Measurements from ENCODE around the gene TBC1D1.
A peak's percentile ranks its signal among the peaks of the same experiment; 100 is the strongest.

Gene TBC1D1

GRCh38 chr4:38114386-38115150, 223.7 kb downstream of the TBC1D1 start:
- no peak overlapping the region for H3K4me3 ChIP-seq (replicated peaks; ENCODE audit: low read depth, low read length)
- no peak for TF ChIP-seq CTCF (IDR thresholded peaks at IDR 0.05; ENCODE audit: low read depth, low read length, missing control alignments)
- no peak for DNase-seq (ENCODE audit: extremely low read depth, low read depth)

- TF ChIP-seq CTCF (IDR thresholded peaks at IDR 0.05; ENCODE audit: low read depth, low read length, missing control alignments) = no peak
- no peak overlapping the region for H3K4me3 ChIP-seq (replicated peaks; ENCODE audit: low read depth, low read length)
- no peak for DNase-seq (ENCODE audit: extremely low read depth, low read depth)
Measured at GRCh38 chr4:38115601-38116000, 224.7 kb downstream of the TBC1D1 start.

- H3K4me3 ChIP-seq (replicated peaks; ENCODE audit: low read depth, low read length) = no peak overlapping the region
- no peak for DNase-seq (ENCODE audit: extremely low read depth, low read depth)
- TF ChIP-seq CTCF (IDR thresholded peaks at IDR 0.05; ENCODE audit: low read depth, low read length, missing control alignments) = no peak
Measured at GRCh38 chr4:38117591-38117990, 226.7 kb downstream of the TBC1D1 start.

- no peak overlapping the region for H3K4me3 ChIP-seq (replicated peaks; ENCODE audit: low read depth, low read length)
- peak; percentile 35 for DNase-seq (ENCODE audit: extremely low read depth, low read depth)
Measured at GRCh38 chr4:38119668-38120385, 228.9 kb downstream of the TBC1D1 start.

GRCh38 chr4:38120772-38121171, 229.9 kb downstream of the TBC1D1 start:
- no peak for DNase-seq (ENCODE audit: extremely low read depth, low read depth)
- TF ChIP-seq CTCF (IDR thresholded peaks at IDR 0.05; ENCODE audit: low read depth, low read length, missing control alignments) = no peak
- H3K4me3 ChIP-seq (replicated peaks; ENCODE audit: low read depth, low read length) = no peak overlapping the region

More at GRCh38 chr4:38119668-38120385, 228.9 kb downstream of the TBC1D1 start:
- no peak for TF ChIP-seq CTCF (IDR thresholded peaks at IDR 0.05; ENCODE audit: low read depth, low read length, missing control alignments)

- no peak for TF ChIP-seq CTCF (IDR thresholded peaks at IDR 0.05; ENCODE audit: low read depth, low read length, missing control alignments)
- no peak overlapping the region for H3K4me3 ChIP-seq (replicated peaks; ENCODE audit: low read depth, low read length)
- DNase-seq (ENCODE audit: extremely low read depth, low read depth) = no peak
Measured at GRCh38 chr4:38122060-38122459, 231.2 kb downstream of the TBC1D1 start.
